Psoas muscle (tissue), 8 donors: Measurements from ENCODE around the gene MRPL53. TPM values are rescaled to one million over a fixed set of nuclear protein-coding genes. Genes with fewer than 3 reads are reported as not detected.

Source experiments
- ATAC-seq, 4 donors: fragments of 200-7000 bp; cut with Tn5 transposase; one replicate each; pipeline ENCODE4 v1.9.1; 2020; ENCODE audit warnings: moderate library complexity in 3 of 4, mild to moderate bottlenecking in 2 of 4
- DNase-seq, 2 donors: peaks; one replicate each; pipeline ENCODE4 v3.0.0-alpha.2; 2020
- H3K27ac ChIP-seq: fragments of 200-600 bp; one replicate; pipeline ENCODE4 v1.8.0; 2022
- H3K27me3 ChIP-seq, 3 donors: fragments of 200-600 bp in 1 of 3; one replicate each; pipeline versions ENCODE4 v1.6.1 to v1.8.0; 2013 to 2022; ENCODE audit warnings: low read length in 2 of 3, mild to moderate bottlenecking in 2 of 3, moderate library complexity in 1 of 3; ENCODE audit not compliant: insufficient read depth in 3 of 3
- H3K36me3 ChIP-seq, 2 donors: fragments of 200-600 bp in 1 of 2; one replicate each; pipeline versions ENCODE4 v1.6.1 to v1.8.0; 2013 to 2022; ENCODE audit warnings: low read depth in 1 of 2, mild to moderate bottlenecking in 1 of 2, moderate library complexity in 1 of 2; ENCODE audit not compliant: insufficient read depth in 1 of 2
- H3K4me1 ChIP-seq: fragments of 200-600 bp; one replicate; pipeline ENCODE4 v1.8.0; 2022
- H3K4me3 ChIP-seq: fragments of 200-600 bp; one replicate; pipeline ENCODE4 v1.8.0; 2022; ENCODE audit warnings: mild to moderate bottlenecking
- H3K9me3 ChIP-seq: fragments of 200-600 bp; one replicate; pipeline ENCODE4 v1.8.0; 2022
- WGBS, 3 donors: extraction: QIAGEN DNeasy Blood & Tissue Kit; methylation state at CpG; one replicate each; pipeline versions ENCODE4 v1.1.6 to v1.1.7; 2013; 5-methylcytosine and 5-hydroxymethylcytosine counted together
- intact Hi-C, 2 donors: fragments of 100-400 bp; cut with DNase I; formaldehyde crosslinking; loops; one replicate each; pipeline versions ENCODE4 v1.11.0 to v1.14.2; 2022
- polyA plus RNA-seq, 3 donors: library from polyadenylated mRNA; stranded (reverse); fragments of 200-250 nt; gene quantifications; one replicate each; pipeline ENCODE4 v1.2.3, GENCODE V29; 2013
- total RNA-seq, 4 donors: library from RNA; stranded (reverse); fragmentation: NEBNext Ultra II Directional in 2 of 4; extraction: Animal tissue kit (Norgen Biotek cat#: 25700) in 2 of 4; gene quantifications; one replicate each; pipeline versions ENCODE4 v1.2.1 to v1.2.4, GENCODE V29; 2021 to 2023
- TF ChIP-seq, protein P1 (sequence below): fragments of 200-600 bp; IDR thresholded peaks from one replicate; pipeline ENCODE4 v1.8.0; 2022; ENCODE audit warnings: antibody characterized with exemption
- donor health status: healthy with polysubstance abuse.
- donor health status: DM: no; HTN: no; CAD: no; lungs with moderate emphysema.
- donor health status: Bipolar disorder and iron deficiency.
- donor health status: healthy.
- donor health status: DM: yes; HTN: yes; CAD: no.
- donor health status: DM: no; HTN: no; CAD: no.
- donor health status: DM: no; HTN: no; CAD: no.
- donor health status: DM: yes; HTN: yes; CAD: no.

Gene MRPL53
- total and polyA plus RNA-seq, 7 donors, result 63.7 to 157 (median 118) TPM

DNA sequence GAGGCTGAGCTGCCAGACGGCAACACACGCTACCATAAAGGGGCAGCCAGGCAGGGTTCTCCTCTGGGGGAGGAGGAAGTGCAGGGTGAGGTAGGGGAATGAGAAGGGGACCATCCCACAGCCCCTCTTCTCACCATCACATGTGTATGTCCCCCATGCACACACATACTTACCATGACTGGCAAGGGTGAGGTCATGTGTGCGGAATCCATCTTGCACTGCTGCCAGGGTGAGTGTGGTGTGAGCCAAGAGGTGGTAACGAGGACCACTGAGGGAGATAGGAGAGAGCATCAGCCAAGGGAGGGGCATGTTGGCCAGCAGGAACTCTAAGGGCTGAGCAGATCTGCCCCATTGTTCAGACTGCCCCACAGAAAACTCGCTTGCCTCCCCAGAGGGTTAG, 43.8 kb downstream of the MRPL53 start:
- ATAC-seq, result no peak
- 70 to 91% (median 75%) methylated on average over 5 of the region's 5 CpGs for WGBS, 3 donors
- intact Hi-C loops, result no loop called here

DNA sequence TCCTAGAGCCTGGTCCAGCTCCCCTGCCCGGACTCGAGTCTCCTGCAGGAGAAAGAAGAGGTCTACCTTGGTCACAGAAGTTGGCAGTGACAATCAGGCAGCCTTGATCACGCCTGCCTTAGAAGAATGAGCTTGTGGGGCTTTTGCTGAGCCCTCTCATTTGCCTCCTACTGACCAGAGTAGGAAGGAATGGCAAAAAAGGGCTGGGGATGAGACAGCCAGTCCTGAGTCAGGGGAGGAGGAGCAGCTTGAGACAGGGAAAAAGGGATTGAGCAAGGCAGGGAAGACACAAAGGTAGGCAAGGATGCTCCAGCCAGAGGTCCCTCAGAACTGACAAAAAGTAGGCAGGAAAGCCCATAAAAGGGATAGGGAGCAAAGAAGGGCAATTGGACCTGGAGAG, 44.9 kb downstream of the MRPL53 start:
- Histone ChIP-seq H3K36me3 (peaks cover 0 to 43% of the 10 kb centered on the region in 2 donors), H3K4me3 (no peak overlapping the region), H3K4me1 (no peaks in the 10 kb centered on the region), H3K27ac (no peak overlapping the region), H3K9me3 (no peaks in the 10 kb centered on the region), H3K27me3 (peaks cover 0 to 10% (median 0%) of the 10 kb centered on the region in 3 donors)
- TF ChIP-seq, protein P1, sequence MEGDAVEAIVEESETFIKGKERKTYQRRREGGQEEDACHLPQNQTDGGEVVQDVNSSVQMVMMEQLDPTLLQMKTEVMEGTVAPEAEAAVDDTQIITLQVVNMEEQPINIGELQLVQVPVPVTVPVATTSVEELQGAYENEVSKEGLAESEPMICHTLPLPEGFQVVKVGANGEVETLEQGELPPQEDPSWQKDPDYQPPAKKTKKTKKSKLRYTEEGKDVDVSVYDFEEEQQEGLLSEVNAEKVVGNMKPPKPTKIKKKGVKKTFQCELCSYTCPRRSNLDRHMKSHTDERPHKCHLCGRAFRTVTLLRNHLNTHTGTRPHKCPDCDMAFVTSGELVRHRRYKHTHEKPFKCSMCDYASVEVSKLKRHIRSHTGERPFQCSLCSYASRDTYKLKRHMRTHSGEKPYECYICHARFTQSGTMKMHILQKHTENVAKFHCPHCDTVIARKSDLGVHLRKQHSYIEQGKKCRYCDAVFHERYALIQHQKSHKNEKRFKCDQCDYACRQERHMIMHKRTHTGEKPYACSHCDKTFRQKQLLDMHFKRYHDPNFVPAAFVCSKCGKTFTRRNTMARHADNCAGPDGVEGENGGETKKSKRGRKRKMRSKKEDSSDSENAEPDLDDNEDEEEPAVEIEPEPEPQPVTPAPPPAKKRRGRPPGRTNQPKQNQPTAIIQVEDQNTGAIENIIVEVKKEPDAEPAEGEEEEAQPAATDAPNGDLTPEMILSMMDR, result no peak
- 71 to 83% (median 81%) methylated on average over 3 of the region's 3 CpGs for WGBS, 3 donors
- intact Hi-C loops, result no loop called here
- ATAC-seq (no peak), DNase-seq (no peak)

More for the DNA sequence above, 43.8 kb downstream of the MRPL53 start:
- TF ChIP-seq, protein P1, result no peak
- Histone ChIP-seq H3K9me3 (no peaks in the 10 kb centered on the region), H3K4me1 (no peaks in the 10 kb centered on the region), H3K4me3 (no peak overlapping the region), H3K27me3 (no peaks in the 10 kb centered on the region), H3K36me3 (peaks cover 0 to 43% of the 10 kb centered on the region in 2 donors), H3K27ac (no peak overlapping the region)
- DNase-seq, result no peak

DNA sequence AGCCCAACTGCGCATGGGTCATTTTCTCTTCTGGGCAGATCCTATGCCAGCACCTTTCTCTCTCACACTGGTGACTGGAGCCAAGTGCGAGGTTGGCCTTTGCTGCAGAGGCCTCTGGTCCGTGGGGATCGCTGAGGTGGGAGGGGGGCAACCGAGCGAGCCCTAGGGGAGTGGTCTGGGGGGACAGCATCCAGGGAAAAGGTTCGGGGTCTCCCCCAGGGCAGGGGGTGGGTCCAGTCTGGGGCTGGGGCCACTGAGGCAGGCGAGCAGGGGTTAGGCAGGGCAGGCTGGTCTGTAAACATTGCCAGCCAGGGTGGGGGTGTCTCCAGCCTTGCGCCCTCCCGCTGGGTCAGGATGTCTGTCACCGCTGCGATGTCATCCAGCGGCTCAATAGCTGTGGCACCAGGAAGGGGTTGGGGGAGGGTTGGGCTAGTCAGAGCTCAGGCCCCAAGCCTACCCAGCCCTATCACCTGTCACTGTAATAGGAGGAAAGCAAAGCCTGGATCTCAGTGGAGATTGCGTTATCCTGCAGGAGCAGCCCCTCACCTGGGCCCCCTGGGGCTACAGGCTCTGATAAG, 46.2 kb downstream of the MRPL53 start:
- intact Hi-C loops, result no loop called here
- TF ChIP-seq, protein P1, result no peak
- Histone ChIP-seq H3K27ac (no peak overlapping the region), H3K4me3 (no peak overlapping the region), H3K4me1 (no peaks in the 10 kb centered on the region), H3K27me3 (peaks cover 0 to 18% (median 4%) of the 10 kb centered on the region in 3 donors), H3K9me3 (no peaks in the 10 kb centered on the region), H3K36me3 (peaks cover 0 to 32% of the 10 kb centered on the region in 2 donors)
- ATAC-seq, result no peak
- 74 to 86% (median 75%) methylated on average over 14 of the region's 14 CpGs for WGBS, 3 donors
- no peak for DNase-seq

DNA sequence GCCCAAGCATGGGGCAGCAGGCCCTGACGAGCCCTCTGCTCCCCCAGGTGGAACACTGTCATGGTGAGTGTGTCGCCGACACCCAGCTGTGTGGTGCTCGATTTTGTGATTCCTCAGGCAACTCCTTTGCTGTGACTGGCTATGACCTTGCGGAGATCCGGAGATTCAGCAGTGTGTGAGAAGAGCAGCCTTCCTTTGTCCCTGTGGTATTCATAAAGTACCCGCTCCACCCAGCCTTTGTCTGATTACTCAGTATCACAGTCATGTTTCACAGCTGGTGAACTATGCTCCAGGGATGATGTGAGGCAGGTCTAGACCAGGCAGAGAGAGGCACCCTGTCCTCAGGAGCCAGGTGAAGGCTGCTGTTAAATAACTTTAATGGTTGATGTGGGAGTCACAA, 47.0 kb downstream of the MRPL53 start:
- no peaks in the 10 kb centered on the region for H3K9me3 ChIP-seq
- TF ChIP-seq, protein P1, result no peak
- peaks cover 0 to 29% of the 10 kb centered on the region in 2 donors for H3K36me3 ChIP-seq
- DNase-seq (no peak), ATAC-seq (no peak)
- H3K27me3 ChIP-seq, result peaks cover 0 to 26% (median 4%) of the 10 kb centered on the region in 3 donors
- no peak overlapping the region for H3K4me3 ChIP-seq
- intact Hi-C loops, result no loop called here
- WGBS, 3 donors, result 69 to 79% (median 72%) methylated on average over 7 of the region's 7 CpGs
- H3K4me1 ChIP-seq, result no peaks in the 10 kb centered on the region
- no peak overlapping the region for H3K27ac ChIP-seq

DNA sequence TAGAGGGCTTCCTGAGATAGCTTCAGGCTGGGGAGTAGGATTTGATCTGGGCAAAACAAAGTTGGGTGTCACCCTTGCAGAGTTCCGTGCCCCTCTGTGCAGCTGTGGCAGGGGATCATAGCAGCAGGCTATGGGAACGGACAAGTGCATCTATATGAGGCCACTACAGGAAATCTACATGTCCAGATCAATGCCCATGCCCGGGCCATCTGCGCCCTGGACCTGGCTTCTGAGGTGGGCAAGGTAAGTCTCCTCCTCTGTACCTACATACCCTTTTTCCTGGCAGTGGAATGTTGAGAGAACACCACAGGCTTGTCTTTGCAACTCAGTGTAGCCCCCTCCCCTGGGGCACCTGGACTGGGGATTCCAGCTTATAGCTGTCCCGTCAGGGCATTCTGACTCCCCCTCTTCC, 47.5 kb downstream of the MRPL53 start:
- H3K9me3 ChIP-seq, result no peaks in the 10 kb centered on the region
- intact Hi-C loops, result no loop called here
- no peak overlapping the region for H3K4me3 ChIP-seq
- TF ChIP-seq, protein P1, result no peak
- H3K4me1 ChIP-seq, result no peaks in the 10 kb centered on the region
- H3K27ac ChIP-seq, result no peak overlapping the region
- 59 to 78% (median 66%) methylated on average over 5 of the region's 5 CpGs for WGBS, 3 donors
- DNase-seq (no peak), ATAC-seq (no peak)
- H3K36me3 ChIP-seq, result peaks cover 0 to 24% of the 10 kb centered on the region in 2 donors
- H3K27me3 ChIP-seq, result peaks cover 0 to 31% (median 4%) of the 10 kb centered on the region in 3 donors
